Measurements from ENCODE around the gene MYOM1.

The MYOM1 gene

GRCh38 chr18:3256693-3257626, 37.2 kb upstream of the MYOM1 start:
- H3K4me3 ChIP-seq (ENCODE audit: low read depth, low read length) = no peak overlapping the region
- TF ChIP-seq, protein P1, sequence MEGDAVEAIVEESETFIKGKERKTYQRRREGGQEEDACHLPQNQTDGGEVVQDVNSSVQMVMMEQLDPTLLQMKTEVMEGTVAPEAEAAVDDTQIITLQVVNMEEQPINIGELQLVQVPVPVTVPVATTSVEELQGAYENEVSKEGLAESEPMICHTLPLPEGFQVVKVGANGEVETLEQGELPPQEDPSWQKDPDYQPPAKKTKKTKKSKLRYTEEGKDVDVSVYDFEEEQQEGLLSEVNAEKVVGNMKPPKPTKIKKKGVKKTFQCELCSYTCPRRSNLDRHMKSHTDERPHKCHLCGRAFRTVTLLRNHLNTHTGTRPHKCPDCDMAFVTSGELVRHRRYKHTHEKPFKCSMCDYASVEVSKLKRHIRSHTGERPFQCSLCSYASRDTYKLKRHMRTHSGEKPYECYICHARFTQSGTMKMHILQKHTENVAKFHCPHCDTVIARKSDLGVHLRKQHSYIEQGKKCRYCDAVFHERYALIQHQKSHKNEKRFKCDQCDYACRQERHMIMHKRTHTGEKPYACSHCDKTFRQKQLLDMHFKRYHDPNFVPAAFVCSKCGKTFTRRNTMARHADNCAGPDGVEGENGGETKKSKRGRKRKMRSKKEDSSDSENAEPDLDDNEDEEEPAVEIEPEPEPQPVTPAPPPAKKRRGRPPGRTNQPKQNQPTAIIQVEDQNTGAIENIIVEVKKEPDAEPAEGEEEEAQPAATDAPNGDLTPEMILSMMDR (conservative IDR thresholded peaks at IDR 0.05; ENCODE audit: low read depth, low read length) = no peak
- peak; percentile 82 for DNase-seq (ENCODE audit: low read depth)

- TF ChIP-seq, protein P1 (conservative IDR thresholded peaks at IDR 0.05; ENCODE audit: low read depth, low read length) = no peak
- no peak for DNase-seq (ENCODE audit: low read depth)
- H3K4me3 ChIP-seq (ENCODE audit: low read depth, low read length) = no peak overlapping the region
These were observed 35.9 kb upstream of the MYOM1 start for GRCh38 chr18:3255611-3256165.

DNA sequence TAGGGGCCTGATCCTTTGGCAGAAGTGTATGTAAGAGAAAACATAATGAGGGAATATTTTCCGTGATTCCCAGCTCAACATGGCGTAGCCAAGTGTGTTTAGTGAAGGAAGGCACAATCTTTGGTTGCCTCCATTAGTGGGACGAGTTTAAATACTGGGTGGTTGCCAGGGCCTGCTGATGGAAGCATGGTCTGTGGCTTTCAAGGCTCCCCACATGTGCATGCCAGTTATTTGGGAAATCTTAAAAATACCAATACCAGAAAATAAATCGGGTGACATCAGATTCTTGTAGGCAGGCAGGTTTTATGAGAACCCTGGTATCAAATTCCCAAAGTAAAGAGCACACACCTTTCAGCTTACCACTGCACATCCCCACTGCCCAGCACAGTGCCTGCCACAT, 35.0 kb upstream of the MYOM1 start:
- H3K4me3 ChIP-seq (ENCODE audit: low read depth, low read length) = no peak overlapping the region
- no peak for DNase-seq (ENCODE audit: low read depth)
- TF ChIP-seq, protein P1 (conservative IDR thresholded peaks at IDR 0.05; ENCODE audit: low read depth, low read length) = no peak

DNA sequence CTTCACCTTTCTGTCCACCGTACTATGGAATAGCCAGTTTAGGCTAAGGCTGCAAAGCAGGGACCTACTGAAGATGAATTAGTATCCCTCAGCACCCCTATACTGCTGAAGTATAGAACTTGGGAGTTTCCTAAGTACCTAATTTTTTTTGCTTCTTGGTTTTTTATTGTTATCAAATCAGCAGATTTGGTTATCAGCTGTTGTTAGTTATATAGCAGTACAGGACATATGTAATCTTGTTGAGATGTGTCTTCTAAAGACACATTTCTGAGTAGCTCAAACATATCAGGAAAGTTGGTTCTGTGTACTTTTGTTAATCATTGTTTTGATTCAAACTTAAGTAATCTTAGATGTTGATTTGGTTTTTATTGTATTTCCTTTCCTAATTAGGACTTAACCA, 33.1 kb upstream of the MYOM1 start:
- no peak for DNase-seq (ENCODE audit: low read depth)
- TF ChIP-seq, protein P1 (conservative IDR thresholded peaks at IDR 0.05; ENCODE audit: low read depth, low read length) = no peak
- no peak overlapping the region for H3K4me3 ChIP-seq (ENCODE audit: low read depth, low read length)

- no peak overlapping the region for H3K4me3 ChIP-seq (ENCODE audit: low read depth, low read length)
- peak; percentile 58 for DNase-seq (ENCODE audit: low read depth)
These were observed 32.2 kb upstream of the MYOM1 start for GRCh38 chr18:3251963-3252277.

GRCh38 chr18:3251249-3251962, 31.6 kb upstream of the MYOM1 start:
- TF ChIP-seq, protein P1 (conservative IDR thresholded peaks at IDR 0.05; ENCODE audit: low read depth, low read length) = no peak
- H3K4me3 ChIP-seq (ENCODE audit: low read depth, low read length) = no peak overlapping the region
- DNase-seq (ENCODE audit: low read depth) = no peak

More at GRCh38 chr18:3251963-3252277, 32.2 kb upstream of the MYOM1 start:
- TF ChIP-seq, protein P1 (conservative IDR thresholded peaks at IDR 0.05; ENCODE audit: low read depth, low read length) = no peak

Measured in choroid plexus epithelial cell (primary cell).